ENCODE results near the gene CRYBG1. TPM values are rescaled to one million over a fixed set of nuclear protein-coding genes. Genes with fewer than 3 reads are reported as not detected.

The CRYBG1 gene
- total RNA-seq, 1 donor from 2014 or later, result 27.9 TPM

GRCh38 chr6:106460481-106460880 is 100.0 kb downstream of the CRYBG1 start:
- TF ChIP-seq CTCF (IDR thresholded peaks at IDR 0.05), result no peak
- Histone ChIP-seq H3K4me3 (no peak overlapping the region), H3K36me3 (no peaks in the 10 kb centered on the region), H3K9me3 (no peaks in the 10 kb centered on the region), H3K4me1 (no peaks in the 10 kb centered on the region), H3K27ac (no peak overlapping the region), H3K27me3 (ENCODE audit: low read depth) (no peaks in the 10 kb centered on the region)
- DNase-seq, result no peak
- intact Hi-C loops (cut with DNase I), result no loop called here
- ATAC-seq, result no peak

GRCh38 chr6:106461084-106461483 is 100.6 kb downstream of the CRYBG1 start:
- DNase-seq (no peak), ATAC-seq (no peak)
- intact Hi-C loops (cut with DNase I), result no loop called here
- Histone ChIP-seq H3K4me3 (no peak overlapping the region), H3K9me3 (no peaks in the 10 kb centered on the region), H3K36me3 (no peaks in the 10 kb centered on the region), H3K27ac (no peak overlapping the region), H3K27me3 (ENCODE audit: low read depth) (no peaks in the 10 kb centered on the region), H3K4me1 (no peaks in the 10 kb centered on the region)
- TF ChIP-seq CTCF (IDR thresholded peaks at IDR 0.05), result no peak

GRCh38 chr6:106462923-106463557 is 102.5 kb downstream of the CRYBG1 start:
- ATAC-seq, result no peak
- Histone ChIP-seq H3K36me3 (no peaks in the 10 kb centered on the region), H3K4me1 (no peaks in the 10 kb centered on the region), H3K4me3 (no peak overlapping the region), H3K27me3 (ENCODE audit: low read depth) (no peaks in the 10 kb centered on the region), H3K27ac (no peak overlapping the region), H3K9me3 (no peaks in the 10 kb centered on the region)
- DNase-seq, result no peak
- no peak for TF ChIP-seq CTCF (IDR thresholded peaks at IDR 0.05)
- intact Hi-C loops (cut with DNase I), result no loop called here

- Histone ChIP-seq H3K4me3 (no peak overlapping the region), H3K27me3 (ENCODE audit: low read depth) (no peaks in the 10 kb centered on the region), H3K4me1 (no peaks in the 10 kb centered on the region), H3K36me3 (no peaks in the 10 kb centered on the region), H3K9me3 (no peaks in the 10 kb centered on the region), H3K27ac (no peak overlapping the region)
- DNase-seq, result no peak
- intact Hi-C loops (cut with DNase I), result no loop called here
- TF ChIP-seq CTCF (IDR thresholded peaks at IDR 0.05), result no peak
- ATAC-seq, result no peak
These were observed 105.7 kb downstream of the CRYBG1 start for GRCh38 chr6:106466211-106466610.

- Histone ChIP-seq H3K27ac (no peak overlapping the region), H3K4me1 (no peaks in the 10 kb centered on the region), H3K36me3 (no peaks in the 10 kb centered on the region), H3K4me3 (no peak overlapping the region), H3K9me3 (no peaks in the 10 kb centered on the region), H3K27me3 (ENCODE audit: low read depth) (no peaks in the 10 kb centered on the region)
- ATAC-seq (no peak), DNase-seq (no peak)
- intact Hi-C loops (cut with DNase I), result no loop called here
- no peak for TF ChIP-seq CTCF (IDR thresholded peaks at IDR 0.05)
These were observed 108.4 kb downstream of the CRYBG1 start for GRCh38 chr6:106468935-106469334.

Data from lower lobe of right lung (tissue), 2 donors.